GM19328 (cell line): ENCODE measurements around the gene CDH23.
A peak's percentile ranks its signal among the peaks of the same experiment; 100 is the strongest.

Source experiments
- ATAC-seq: cut with Tn5 transposase; IDR thresholded peaks from one replicate; pipeline ENCODE4 v1.9.1; 2021; ENCODE audit warnings: mild to moderate bottlenecking, moderate library complexity; ENCODE audit not compliant: unreplicated experiment

Gene CDH23

GRCh38 chr10:71727738-71728737 is 331.3 kb downstream of the CDH23 start:
- ATAC-seq = peak; percentile 51

GRCh38 chr10:71729161-71729636 is 332.5 kb downstream of the CDH23 start:
- no peak for ATAC-seq

- no peak for ATAC-seq
These were observed 335.1 kb downstream of the CDH23 start for GRCh38 chr10:71731791-71732190.

- no peak for ATAC-seq
These were observed 338.1 kb downstream of the CDH23 start for GRCh38 chr10:71734797-71735196.

- ATAC-seq = no peak
These were observed 339.2 kb downstream of the CDH23 start for GRCh38 chr10:71735709-71736569.

GRCh38 chr10:71736570-71736952 is 339.8 kb downstream of the CDH23 start:
- no peak for ATAC-seq

- no peak for ATAC-seq
These were observed 340.5 kb downstream of the CDH23 start for GRCh38 chr10:71737001-71737833.

- no peak for ATAC-seq
These were observed 341.1 kb downstream of the CDH23 start for GRCh38 chr10:71737834-71738197.

- ATAC-seq = no peak
These were observed 342.7 kb downstream of the CDH23 start for GRCh38 chr10:71739358-71739900.

GRCh38 chr10:71740069-71740653 is 343.4 kb downstream of the CDH23 start:
- ATAC-seq = no peak

GRCh38 chr10:71741029-71741428 is 344.3 kb downstream of the CDH23 start:
- no peak for ATAC-seq

- ATAC-seq = no peak
These were observed 345.0 kb downstream of the CDH23 start for GRCh38 chr10:71741671-71742070.

- no peak for ATAC-seq
These were observed 345.8 kb downstream of the CDH23 start for GRCh38 chr10:71742301-71743088.

- ATAC-seq = no peak
These were observed 346.5 kb downstream of the CDH23 start for GRCh38 chr10:71743089-71743838.

- no peak for ATAC-seq
These were observed 347.1 kb downstream of the CDH23 start for GRCh38 chr10:71743866-71744265.

- no peak for ATAC-seq
These were observed 348.4 kb downstream of the CDH23 start for GRCh38 chr10:71744897-71745663.

GRCh38 chr10:71745664-71746250 is 349.0 kb downstream of the CDH23 start:
- no peak for ATAC-seq
